Thoracic aorta (tissue), 2 donors: ENCODE data around the gene FAM193A. TPM values are rescaled to one million over a fixed set of nuclear protein-coding genes. Genes with fewer than 3 reads are reported as not detected.

Experiments used
- ATAC-seq: fragments of 150-250 bp; one replicate; pipeline ENCODE4 v1.8.0; 2017; ENCODE audit warnings: low read depth; ENCODE audit not compliant: insufficient number of reproducible peaks, low FRiP score
- DNase-seq: peaks from one replicate; pipeline ENCODE4 v3.0.0-alpha.2; 2020; ENCODE audit warnings: low spot score
- H3K27ac ChIP-seq, 2 donors: fragments of 200-600 bp; sonication (generic); 1 replicate in 1 of 2; 2 replicates in 1 of 2; pipeline ENCODE4 v1.5.1; 2016; ENCODE audit warnings: mild to moderate bottlenecking in 2 of 2, moderate library complexity in 2 of 2
- H3K27me3 ChIP-seq: fragments of 200-600 bp; sonication (generic); replicated peaks from 2 replicates; pipeline ENCODE4 v1.6.0; 2016; ENCODE audit warnings: mild to moderate bottlenecking; ENCODE audit not compliant: insufficient read depth
- H3K36me3 ChIP-seq: fragments of 200-600 bp; sonication (generic); one replicate; pipeline ENCODE4 v1.5.1; 2016
- H3K4me1 ChIP-seq, 2 donors: fragments of 200-600 bp; sonication (generic); 1 replicate in 1 of 2; 2 replicates in 1 of 2; pipeline versions ENCODE4 v1.5.1 to v1.6.0; 2016; ENCODE audit warnings: low read depth in 2 of 2, mild to moderate bottlenecking in 1 of 2; ENCODE audit not compliant: control insufficient read depth in 1 of 2
- H3K4me3 ChIP-seq: fragments of 200-600 bp; sonication (generic); 2 replicates; pipeline ENCODE4 v1.5.1; 2016; ENCODE audit warnings: mild to moderate bottlenecking
- H3K9me3 ChIP-seq: fragments of 200-600 bp; sonication (generic); 2 replicates; pipeline ENCODE4 v1.5.1; 2016
- total RNA-seq, 2 donors: library from RNA; depleted of rRNA; stranded (reverse); fragments of >200 nt; gene quantifications; one replicate each; pipeline versions ENCODE4 v1.1.0 to v1.2.3, GENCODE V29; 2016
- TF ChIP-seq, protein P1 (sequence below): fragments of 200-600 bp; sonication (generic); IDR thresholded peaks from one replicate; pipeline ENCODE4 v1.5.1; 2019; ENCODE audit warnings: antibody characterized with exemption

Gene FAM193A
- total RNA-seq, 2 donors from 2014 or later, result 22.3 to 42.9 TPM

DNA sequence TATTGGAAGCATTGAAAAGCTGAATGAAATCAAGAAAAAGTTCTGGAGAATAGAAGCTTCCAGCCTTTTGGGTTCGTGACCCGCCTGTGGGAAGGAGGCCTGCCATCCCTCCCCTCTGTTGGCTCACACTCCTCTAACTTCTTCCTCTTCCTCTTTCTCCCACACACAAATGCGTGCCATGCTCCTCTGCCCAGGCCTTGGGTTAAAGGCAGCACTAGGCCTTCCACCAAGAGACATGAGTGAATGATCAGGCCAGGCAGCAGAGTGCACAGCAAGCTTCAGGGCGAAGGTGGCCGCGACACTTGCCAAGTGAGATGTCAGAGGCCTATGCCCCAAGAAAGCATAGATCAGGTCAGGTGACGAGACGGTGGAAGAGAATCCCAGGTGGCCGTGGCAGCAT, 38.4 kb downstream of the FAM193A start:
- H3K4me1 ChIP-seq, result peaks cover 3 to 36% of the 10 kb centered on the region in 2 donors
- no peaks in the 10 kb centered on the region for H3K9me3 ChIP-seq
- TF ChIP-seq, protein P1, sequence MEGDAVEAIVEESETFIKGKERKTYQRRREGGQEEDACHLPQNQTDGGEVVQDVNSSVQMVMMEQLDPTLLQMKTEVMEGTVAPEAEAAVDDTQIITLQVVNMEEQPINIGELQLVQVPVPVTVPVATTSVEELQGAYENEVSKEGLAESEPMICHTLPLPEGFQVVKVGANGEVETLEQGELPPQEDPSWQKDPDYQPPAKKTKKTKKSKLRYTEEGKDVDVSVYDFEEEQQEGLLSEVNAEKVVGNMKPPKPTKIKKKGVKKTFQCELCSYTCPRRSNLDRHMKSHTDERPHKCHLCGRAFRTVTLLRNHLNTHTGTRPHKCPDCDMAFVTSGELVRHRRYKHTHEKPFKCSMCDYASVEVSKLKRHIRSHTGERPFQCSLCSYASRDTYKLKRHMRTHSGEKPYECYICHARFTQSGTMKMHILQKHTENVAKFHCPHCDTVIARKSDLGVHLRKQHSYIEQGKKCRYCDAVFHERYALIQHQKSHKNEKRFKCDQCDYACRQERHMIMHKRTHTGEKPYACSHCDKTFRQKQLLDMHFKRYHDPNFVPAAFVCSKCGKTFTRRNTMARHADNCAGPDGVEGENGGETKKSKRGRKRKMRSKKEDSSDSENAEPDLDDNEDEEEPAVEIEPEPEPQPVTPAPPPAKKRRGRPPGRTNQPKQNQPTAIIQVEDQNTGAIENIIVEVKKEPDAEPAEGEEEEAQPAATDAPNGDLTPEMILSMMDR, result no peak
- H3K27me3 ChIP-seq, result no peaks in the 10 kb centered on the region
- H3K4me3 ChIP-seq, result no peak overlapping the region
- no peak overlapping the region for H3K27ac ChIP-seq
- ATAC-seq (no peak), DNase-seq (no peak)
- no peaks in the 10 kb centered on the region for H3K36me3 ChIP-seq

DNA sequence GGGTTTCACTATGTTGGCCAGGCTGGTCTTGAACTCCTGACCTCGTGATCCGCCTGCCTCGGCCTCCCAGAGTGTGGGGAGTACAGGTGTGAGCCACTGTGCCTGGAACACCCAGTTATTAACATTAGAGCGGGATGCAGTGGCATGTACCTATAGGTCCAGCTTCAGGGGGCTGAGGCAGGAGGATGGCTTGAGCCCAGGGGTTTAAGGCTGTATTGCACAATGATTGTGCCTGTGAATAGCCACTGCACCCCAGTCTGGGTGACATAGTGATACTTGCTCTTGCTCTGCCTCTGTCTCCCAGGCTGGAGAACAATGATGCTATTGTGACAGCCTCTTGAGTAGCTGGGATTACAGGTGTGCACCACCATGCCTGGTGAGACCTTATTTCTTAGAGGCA, 39.8 kb downstream of the FAM193A start:
- no peaks in the 10 kb centered on the region for H3K36me3 ChIP-seq
- TF ChIP-seq, protein P1, result no peak
- no peak overlapping the region for H3K4me3 ChIP-seq
- H3K27me3 ChIP-seq, result no peaks in the 10 kb centered on the region
- peaks cover 0 to 25% of the 10 kb centered on the region in 2 donors for H3K4me1 ChIP-seq
- H3K9me3 ChIP-seq, result no peaks in the 10 kb centered on the region
- no peak for DNase-seq
- no peak for ATAC-seq
- H3K27ac ChIP-seq, result no peak overlapping the region

DNA sequence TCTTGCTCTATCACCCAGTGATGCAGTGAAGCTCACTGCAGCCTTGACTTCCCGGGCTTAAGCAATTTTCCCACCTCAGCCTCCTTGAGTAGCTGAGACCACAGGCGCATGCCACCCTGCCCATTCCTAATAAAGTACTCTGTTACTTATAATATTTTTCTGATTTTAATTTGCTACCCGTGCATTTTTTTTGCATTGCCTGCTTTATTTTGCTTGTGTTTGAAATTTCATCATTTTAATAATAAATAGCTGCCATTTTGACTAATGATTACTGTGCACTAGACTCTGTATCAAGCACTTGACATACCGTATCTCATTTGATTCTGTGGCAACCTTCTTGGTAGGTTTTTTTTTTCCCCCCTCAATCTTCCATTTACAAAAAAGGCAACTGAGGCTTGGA, 41.7 kb downstream of the FAM193A start:
- DNase-seq (no peak), ATAC-seq (no peak)
- TF ChIP-seq, protein P1, result no peak

DNA sequence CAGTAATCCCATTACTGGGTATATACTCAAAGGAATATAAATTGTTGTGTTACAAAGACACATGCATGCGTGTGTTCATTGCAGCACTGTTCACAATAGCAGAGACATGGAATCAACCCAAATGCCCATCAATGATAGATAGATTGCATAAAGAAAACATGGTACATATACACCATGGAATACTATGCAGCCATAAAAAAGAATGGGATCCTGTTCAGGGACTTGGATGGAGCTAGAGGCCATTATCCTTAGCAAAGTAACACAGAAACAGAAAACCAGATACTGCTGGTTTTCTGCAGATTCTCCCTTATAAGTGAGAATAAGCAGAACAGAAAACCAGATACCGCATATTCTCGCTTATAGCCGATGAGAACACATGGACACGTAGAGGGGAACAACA, 43.5 kb downstream of the FAM193A start:
- DNase-seq (no peak), ATAC-seq (no peak)
- Histone ChIP-seq H3K9me3 (no peaks in the 10 kb centered on the region), H3K4me1 (peaks cover 9 to 23% of the 10 kb centered on the region in 2 donors), H3K27me3 (no peaks in the 10 kb centered on the region), H3K36me3 (no peaks in the 10 kb centered on the region), H3K27ac (no peak overlapping the region), H3K4me3 (no peak overlapping the region)
- TF ChIP-seq, protein P1, result no peak

More for the DNA sequence above, 41.7 kb downstream of the FAM193A start:
- Histone ChIP-seq H3K4me3 (no peak overlapping the region), H3K4me1 (peaks cover 2 to 22% of the 10 kb centered on the region in 2 donors), H3K27ac (no peak overlapping the region), H3K36me3 (no peaks in the 10 kb centered on the region), H3K27me3 (no peaks in the 10 kb centered on the region), H3K9me3 (no peaks in the 10 kb centered on the region)

DNA sequence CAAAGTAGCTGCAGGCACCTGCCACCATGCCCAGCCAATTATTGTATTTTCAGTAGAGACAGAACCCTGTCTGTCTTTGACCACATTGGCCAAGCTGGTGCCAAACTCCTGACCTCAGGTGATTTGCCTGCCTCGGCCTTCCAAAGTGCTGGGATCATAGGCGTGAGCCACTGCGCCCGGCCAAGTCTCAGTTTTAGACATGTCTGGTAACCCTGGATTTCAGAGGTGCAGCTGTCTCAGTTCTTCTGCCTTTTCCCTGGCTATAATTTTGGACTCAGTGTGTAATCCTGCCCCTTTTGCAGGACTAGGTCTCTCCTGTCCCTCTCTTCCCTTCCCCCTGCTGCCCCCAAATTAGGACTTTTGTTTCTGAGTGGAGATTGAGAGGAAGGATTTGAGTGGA, 46.6 kb downstream of the FAM193A start:
- Histone ChIP-seq H3K27me3 (no peaks in the 10 kb centered on the region), H3K9me3 (no peaks in the 10 kb centered on the region), H3K4me3 (no peak overlapping the region), H3K4me1 (peaks cover 23 to 36% of the 10 kb centered on the region in 2 donors), H3K27ac (no peak overlapping the region), H3K36me3 (no peaks in the 10 kb centered on the region)
- DNase-seq (no peak), ATAC-seq (no peak)
- TF ChIP-seq, protein P1, result no peak
